Measurements from ENCODE around the gene SMYD3.

- no peak for TF ChIP-seq CTCF (IDR thresholded peaks at IDR 0.05)
- no peak for TF ChIP-seq POLR2A (IDR thresholded peaks at IDR 0.05)
These were observed 703.4 kb downstream of the SMYD3 start for GRCh38 chr1:245803666-245804037.
